Fibroblast of lung (primary cell): Measurements from ENCODE around the gene RMDN3.

ENCODE experiments used
- CTCF ChIP-seq, 2 donors: IDR thresholded peaks in 1 of 2; conservative IDR thresholded peaks in 1 of 2; 1 replicate in 1 of 2; 2 replicates in 1 of 2; pipeline ENCODE4 v1.5.1; 2011 to 2012; ENCODE audit warnings: low read length in 2 of 2, control low read depth in 1 of 2, inconsistent platforms in 1 of 2, low read depth in 1 of 2, mild to moderate bottlenecking in 1 of 2
- EZH2 ChIP-seq: IDR thresholded peaks from 2 replicates; pipeline ENCODE4 v1.5.1; 2012; ENCODE audit warnings: low read length, control low read depth, mild to moderate bottlenecking; ENCODE audit errors: missing control alignments

GRCh38 chr15:40773902-40774301 is 18.8 kb upstream of the RMDN3 start:
- TF ChIP-seq CTCF (conservative IDR thresholded peaks at IDR 0.05 in 1 of 2, IDR thresholded peaks at IDR 0.05 in 1 of 2; ENCODE audit: low read depth in 1 of 2, low read length in 2 of 2) (no peak), EZH2 (no peak)
